Gastrocnemius medialis (tissue), 4 donors: Measurements from ENCODE around the gene SCARF2.

Experiments used
- CTCF ChIP-seq, 5 experiments: fragments of 450-650 bp in 3 of 5; fragments of 200-600 bp in 2 of 5; sonication (generic) in 2 of 5; IDR thresholded peaks in 4 of 5; conservative IDR thresholded peaks in 1 of 5; 1 replicate in 4 of 5; 2 replicates in 1 of 5; pipeline ENCODE4 v1.5.1; 2016 to 2019; ENCODE audit warnings: antibody characterized with exemption in 5 of 5, mild to moderate bottlenecking in 3 of 5, moderate library complexity in 3 of 5
- POLR2A ChIP-seq, 2 donors: fragments of 450-650 bp; IDR thresholded peaks; one replicate each; pipeline ENCODE4 v1.6.1; 2017; ENCODE audit warnings: antibody characterized with exemption in 2 of 2, mild to moderate bottlenecking in 2 of 2, moderate library complexity in 2 of 2

DNA sequence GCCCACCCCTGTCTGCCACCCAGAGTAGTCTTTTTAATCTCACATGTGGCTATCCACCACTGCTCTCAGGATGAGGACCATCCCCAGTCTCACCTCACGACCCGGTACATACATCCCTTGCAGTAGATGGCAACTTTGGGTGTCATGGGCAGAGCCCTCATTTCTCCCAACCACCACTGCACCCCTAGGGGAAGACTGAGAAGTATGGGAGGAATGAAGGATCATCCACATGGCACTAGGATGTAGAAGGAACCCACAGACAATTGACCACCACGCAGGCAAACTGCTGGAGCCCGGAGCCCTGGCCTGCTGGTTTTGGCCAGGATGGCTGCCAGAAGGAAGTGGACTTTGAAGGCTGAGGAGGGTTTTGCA lies 1.9 kb upstream of the SCARF2 start:
- TF ChIP-seq POLR2A (IDR thresholded peaks at IDR 0.05) (no peak), CTCF (IDR thresholded peaks at IDR 0.05 in 4 of 5, conservative IDR thresholded peaks at IDR 0.05 in 1 of 5) (no peak)
